H1 (cell line): Measurements from ENCODE around the gene SUDS3. TPM values are rescaled to one million over a fixed set of nuclear protein-coding genes. Genes with fewer than 3 reads are reported as not detected.

Experiments
- ATF2 ChIP-seq: IDR thresholded peaks from 2 replicates; pipeline ENCODE4 v1.6.1; 2012; ENCODE audit warnings: low read length, inconsistent platforms
- polyA plus RNA-seq, 7 experiments: library from polyadenylated mRNA; depleted of rRNA in 3 of 7; stranded (reverse) in 5 of 7; unstranded in 2 of 7; fragments of >200 nt in 5 of 7; fragments of 200-250 nt in 2 of 7; gene quantifications; 1 replicate in 5 of 7; 2 replicates in 1 of 7; 4 replicates in 1 of 7; pipeline versions ENCODE4 v1.2.1 to v1.2.3, GENCODE V29; 2011 to 2013; ENCODE audit warnings: missing spikeins in 2 of 7, mixed read lengths in 2 of 7
- total RNA-seq: library from RNA; stranded (reverse); fragmentation: NEBNext Ultra II Directional; extraction: Animal tissue kit (Norgen Biotek cat#: 25700); gene quantifications from 2 replicates; pipeline ENCODE4 v1.2.1, GENCODE V29; 2021

The SUDS3 gene
- total and polyA plus RNA-seq, 2 of the 8 experiments (the other 6 are each of a cell fraction or from before 2014, with no cell fraction given): 30.0 to 58.7 TPM

- TF ChIP-seq ATF2: no peak
Measured at GRCh38 chr12:118336123-118336522, 40.2 kb upstream of the SUDS3 start (continued).
